NOMO-1 treated with dmso at 0.1 percent for 144 hours (cell line): ENCODE data around the gene DVL1.
"Not testable (repeated sequence)": the region's sequence is repeated elsewhere in the genome, so short reads cannot be mapped to it uniquely, and the experiment has no call there.

Experiments used
- DNase-seq: peaks from one replicate; lab custom pipeline; 2025; ENCODE audit not compliant: unreplicated experiment; lab: John Stamatoyannopoulos, UW

DVL1 gene

GRCh38 chr1:1373815-1374588 lies 24.8 kb upstream of the DVL1 start:
- no peak for DNase-seq

- no peak for DNase-seq
Measured at GRCh38 chr1:1373051-1373814, 24.0 kb upstream of the DVL1 start.

GRCh38 chr1:1371746-1372711 lies 22.8 kb upstream of the DVL1 start:
- DNase-seq: peak; percentile 58

- peak; percentile 94 for DNase-seq
Measured at GRCh38 chr1:1371364-1371745, 22.1 kb upstream of the DVL1 start.

GRCh38 chr1:1370771-1371300 lies 21.6 kb upstream of the DVL1 start:
- DNase-seq: no peak

- not testable (repeated sequence) for DNase-seq
Measured at GRCh38 chr1:1370094-1370493, 20.9 kb upstream of the DVL1 start.

GRCh38 chr1:1367315-1367714 lies 18.1 kb upstream of the DVL1 start:
- DNase-seq: no peak

GRCh38 chr1:1366699-1367066 lies 17.5 kb upstream of the DVL1 start:
- DNase-seq: no peak

GRCh38 chr1:1365875-1366698 lies 16.9 kb upstream of the DVL1 start:
- no peak for DNase-seq

GRCh38 chr1:1364266-1364665 lies 15.0 kb upstream of the DVL1 start:
- no peak for DNase-seq

- DNase-seq: no peak
Measured at GRCh38 chr1:1361982-1362423, 12.8 kb upstream of the DVL1 start.

GRCh38 chr1:1361233-1361981 lies 12.2 kb upstream of the DVL1 start:
- DNase-seq: no peak

- DNase-seq: no peak
Measured at GRCh38 chr1:1360506-1361169, 11.4 kb upstream of the DVL1 start.

GRCh38 chr1:1359664-1360468 lies 10.6 kb upstream of the DVL1 start:
- DNase-seq: no peak

- DNase-seq: no peak
Measured at GRCh38 chr1:1359308-1359663, 10.1 kb upstream of the DVL1 start.

- DNase-seq: peak; percentile 30
Measured at GRCh38 chr1:1358433-1359271, 9.4 kb upstream of the DVL1 start, which contains the start of gene MXRA8. Gene MXRA8, minus strand, starts transcription at chr1:1358555. Its CDS starts 51 bp downstream, at chr1:1358504.

GRCh38 chr1:1357871-1358432 lies 8.7 kb upstream of the DVL1 start:
- no peak for DNase-seq
